Endothelial cell of umbilical vein (primary cell): ENCODE data around the gene FARP1. TPM values are rescaled to one million over a fixed set of nuclear protein-coding genes. Genes with fewer than 3 reads are reported as not detected.

Source experiments
- BruUV-seq: library from RNA; stranded (reverse); fragments of 400-500 nt; replicated peaks from 2 replicates; lab custom pipeline; 2021; lab: Mats Ljungman, UMichigan
- CTCF ChIA-PET: fragments of 300-600, 350-600 bp; sonication (Branson Sonifier 250); formaldehyde crosslinking; loops from one replicate; lab custom pipeline; 2021; ENCODE audit warnings: antibody characterized with exemption, inconsistent platforms; lab: Charles Lee
- POLR2A ChIA-PET: fragments of 300-600, 350-600 bp; sonication (Branson Sonifier 250); formaldehyde crosslinking; loops from one replicate; lab custom pipeline; 2021; ENCODE audit warnings: antibody characterized with exemption, inconsistent platforms; lab: Charles Lee
- DNase-seq: peaks from one replicate; pipeline ENCODE4 v3.0.0-alpha.2; 2011; ENCODE audit warnings: low read depth, low spot score
- FAIRE-seq: peaks from 2 replicates; lab custom pipeline; 2011; peaks lifted over from hg19 to GRCh38; lab: Jason Lieb, UNC
- H2AFZ ChIP-seq: 2 replicates; pipeline ENCODE4 v1.6.0; 2012; ENCODE audit warnings: low read depth, low read length, control low read depth, inconsistent platforms
- H3K27ac ChIP-seq: 2 replicates; pipeline ENCODE4 v1.5.1; 2011; ENCODE audit warnings: low read depth, mild to moderate bottlenecking, control low read depth, low read length, moderate library complexity; ENCODE audit not compliant: insufficient read depth
- H3K27me3 ChIP-seq, 2 experiments: 2 replicates each; pipeline versions ENCODE4 v1.6.0 to v1.6.1; 2011; ENCODE audit warnings: low read length in 2 of 2, mixed read lengths in 1 of 2; ENCODE audit not compliant: control insufficient read depth in 2 of 2, insufficient read depth in 2 of 2
- H3K36me3 ChIP-seq, 2 experiments: 2 replicates in 1 of 2; 3 replicates in 1 of 2; pipeline ENCODE4 v1.5.1; 2011; ENCODE audit warnings: low read length in 2 of 2, mild to moderate bottlenecking in 1 of 2, moderate library complexity in 1 of 2; ENCODE audit not compliant: control insufficient read depth in 2 of 2, insufficient read depth in 2 of 2; ENCODE audit errors: extremely low read depth in 1 of 2
- H3K4me1 ChIP-seq: 3 replicates; pipeline ENCODE4 v1.5.1; 2011; ENCODE audit warnings: mild to moderate bottlenecking, low read length; ENCODE audit not compliant: control insufficient read depth, insufficient read depth; ENCODE audit errors: extremely low read depth
- H3K4me2 ChIP-seq: 2 replicates; pipeline ENCODE4 v1.6.1; 2011; ENCODE audit warnings: low read length, control low read depth, mixed read lengths; ENCODE audit not compliant: insufficient read depth
- H3K4me3 ChIP-seq, 3 experiments: fragments of 200-600 bp in 1 of 3; sonication (generic), shearing (Covaris generic) in 1 of 3; replicated peaks in 1 of 3; 2 replicates each; pipeline ENCODE4 v1.5.1; 2011 to 2016; ENCODE audit warnings: control low read depth in 3 of 3, low read length in 3 of 3, mild to moderate bottlenecking in 2 of 3, inconsistent platforms in 1 of 3, low read depth in 1 of 3, moderate library complexity in 1 of 3; ENCODE audit not compliant: insufficient read depth in 1 of 3
- H3K79me2 ChIP-seq: 2 replicates; pipeline ENCODE4 v1.6.0; 2012; ENCODE audit warnings: low read length, inconsistent platforms; ENCODE audit not compliant: control insufficient read depth, insufficient read depth
- H3K9ac ChIP-seq: replicated peaks from 2 replicates; pipeline ENCODE3; 2011; ENCODE audit warnings: low read length, control low read depth; ENCODE audit not compliant: insufficient read depth; ENCODE audit errors: extremely low read depth
- H3K9me1 ChIP-seq: replicated peaks from 3 replicates; pipeline ENCODE4 v1.6.0; 2011; ENCODE audit warnings: mild to moderate bottlenecking, low read length; ENCODE audit not compliant: control insufficient read depth, insufficient read depth; ENCODE audit errors: extremely low read depth
- H3K9me3 ChIP-seq: replicated peaks from 2 replicates; pipeline ENCODE4 v1.5.1; 2012; ENCODE audit warnings: low read length, inconsistent platforms; ENCODE audit not compliant: control insufficient read depth, insufficient read depth
- H4K20me1 ChIP-seq: replicated peaks from 2 replicates; pipeline ENCODE3; 2011; ENCODE audit warnings: mild to moderate bottlenecking, low read length; ENCODE audit not compliant: control insufficient read depth, insufficient read depth; ENCODE audit errors: extremely low read depth
- EZH2 ChIP-seq: IDR thresholded peaks from 2 replicates; pipeline ENCODE4 v1.6.1; 2012; ENCODE audit warnings: borderline replicate concordance, low read depth, mild to moderate bottlenecking, moderate library complexity, low read length, inconsistent platforms; ENCODE audit not compliant: severe bottlenecking
- FOS ChIP-seq: IDR thresholded peaks from 2 replicates; pipeline ENCODE4 v1.6.1; 2011; ENCODE audit warnings: mild to moderate bottlenecking, low read length, moderate library complexity, borderline replicate concordance; ENCODE audit not compliant: insufficient read depth
- GATA2 ChIP-seq: IDR thresholded peaks from 2 replicates; pipeline ENCODE4 v1.7.0; 2011; ENCODE audit warnings: low read depth, mild to moderate bottlenecking, moderate library complexity, mixed read lengths, low read length; ENCODE audit not compliant: insufficient read length, insufficient read depth
- JUN ChIP-seq: IDR thresholded peaks from 2 replicates; pipeline ENCODE4 v1.6.1; 2011; ENCODE audit warnings: borderline replicate concordance, low read depth; ENCODE audit not compliant: insufficient read length, insufficient read depth
- MYC ChIP-seq: IDR thresholded peaks from one replicate; pipeline ENCODE4 v1.6.1; 2011; ENCODE audit warnings: mild to moderate bottlenecking, low read depth, low read length
- POLR2A ChIP-seq: IDR thresholded peaks from 2 replicates; pipeline ENCODE4 v1.6.1; 2012; ENCODE audit warnings: low read depth, mild to moderate bottlenecking, control low read depth, low read length
- POLR2AphosphoS5 ChIP-seq: IDR thresholded peaks from 2 replicates; pipeline ENCODE4 v1.6.1; 2012; ENCODE audit warnings: low read depth, mild to moderate bottlenecking, control low read depth, low read length, moderate library complexity; ENCODE audit not compliant: insufficient read depth
- dilution Hi-C: fragments of 300-500 bp; cut with MboI; formaldehyde crosslinking; loops from one replicate; pipeline ENCODE4 v1.15.0; 2019; ENCODE audit warnings: low sequenced_read_pairs; ENCODE audit not compliant: extremely low pct_ligation_motif_present
- intact Hi-C: fragments of 100-400 bp; cut with micrococcal nuclease; formaldehyde crosslinking; loops from one replicate; pipeline ENCODE4 v1.10.0; 2022
- polyA plus RNA-seq, 4 experiments: library from polyadenylated mRNA; depleted of rRNA in 3 of 4; stranded (reverse) in 3 of 4; unstranded in 1 of 4; fragments of >200 nt; gene quantifications; 2 replicates each; pipeline versions ENCODE4 v1.2.1 to v1.2.3, GENCODE V29; 2011 to 2012; ENCODE audit warnings: missing spikeins in 1 of 4
- total RNA-seq: library from RNA; stranded (reverse); gene quantifications from 2 replicates; pipeline ENCODE4 v1.2.3, GENCODE V29; 2021
- TF ChIP-seq, protein P1 (sequence below), 2 donors: IDR thresholded peaks; 1 replicate in 1 of 2; 2 replicates in 1 of 2; pipeline ENCODE4 v1.5.1; 2011; ENCODE audit warnings: low read length in 2 of 2, mild to moderate bottlenecking in 2 of 2, moderate library complexity in 2 of 2, control low read depth in 1 of 2, inconsistent platforms in 1 of 2, low read depth in 1 of 2; ENCODE audit not compliant: insufficient read depth in 1 of 2; ENCODE audit errors: extremely low read depth in 1 of 2
- TF ChIP-seq, protein P2 (sequence below): IDR thresholded peaks from 2 replicates; pipeline ENCODE4 v1.6.1; 2011; ENCODE audit not compliant: insufficient read depth, insufficient read length

Gene FARP1
- total and polyA plus RNA-seq, 2 donors (not counting 3 experiments of a cell fraction or from before 2014, with no cell fraction given), result 19.0 to 77.7 TPM

DNA sequence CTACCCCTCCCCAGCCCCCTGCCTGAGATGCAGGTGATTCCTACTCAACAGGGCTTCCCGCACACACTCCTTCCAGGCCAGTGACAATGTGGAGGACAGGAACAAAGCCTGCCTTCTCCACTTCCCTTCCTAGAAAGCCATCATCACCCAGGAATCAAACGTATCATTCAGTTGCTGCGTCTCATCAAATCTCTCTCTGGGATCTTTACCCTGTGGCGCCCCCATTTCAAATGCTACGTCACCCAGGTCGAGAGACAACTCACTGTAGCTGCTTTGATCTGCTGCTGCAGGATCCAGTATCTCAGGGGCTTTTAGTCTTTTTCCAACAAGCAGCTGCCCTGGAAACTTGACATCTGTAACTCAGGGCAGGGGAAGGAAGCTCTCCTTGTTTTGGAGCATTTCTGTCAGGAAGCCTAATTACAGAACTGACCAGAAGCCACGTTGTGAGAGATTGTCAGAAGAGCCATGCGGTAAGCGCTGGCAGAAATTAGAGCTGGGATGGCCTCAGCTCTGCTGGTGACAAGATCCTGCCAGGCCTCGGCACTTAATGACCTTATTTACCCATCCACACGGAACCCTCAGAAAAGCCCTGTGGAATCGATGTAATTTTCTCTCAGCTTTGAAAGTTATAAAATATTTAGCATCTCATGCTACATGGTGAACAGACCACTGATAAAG is 293.5 kb downstream of the FARP1 start:
- FAIRE-seq (no peak), DNase-seq (no peak)
- Histone ChIP-seq H3K36me3 (peaks cover 0 to 2% of the 10 kb centered on the region in 2 experiments), H3K9me1 (no peaks in the 10 kb centered on the region), H3K9ac (no peak overlapping the region), H3K79me2 (no peaks in the 10 kb centered on the region), H3K4me3 (no peak overlapping the region), H2AFZ (no peak overlapping the region), H3K27ac (no peak overlapping the region), H3K9me3 (no peaks in the 10 kb centered on the region), H3K4me1 (no peaks in the 10 kb centered on the region), H4K20me1 (no peaks in the 10 kb centered on the region), H3K4me2 (no peak overlapping the region), H3K27me3 (no peaks in the 10 kb centered on the region)
- ChIA-PET CTCF (interaction anchor here (0.9 to 1.5 kb wide), 2 partner anchors 10 to 237 kb away, joined by 3 to 7 read pairs; no protein-coding TSS in a partner anchor), POLR2A (no interaction called here)
- TF ChIP-seq GATA2 (no peak), JUN (no peak), POLR2AphosphoS5 (no peak), FOS (no peak), MYC (no peak), POLR2A (no peak), EZH2 (no peak)
- TF ChIP-seq, protein P1, sequence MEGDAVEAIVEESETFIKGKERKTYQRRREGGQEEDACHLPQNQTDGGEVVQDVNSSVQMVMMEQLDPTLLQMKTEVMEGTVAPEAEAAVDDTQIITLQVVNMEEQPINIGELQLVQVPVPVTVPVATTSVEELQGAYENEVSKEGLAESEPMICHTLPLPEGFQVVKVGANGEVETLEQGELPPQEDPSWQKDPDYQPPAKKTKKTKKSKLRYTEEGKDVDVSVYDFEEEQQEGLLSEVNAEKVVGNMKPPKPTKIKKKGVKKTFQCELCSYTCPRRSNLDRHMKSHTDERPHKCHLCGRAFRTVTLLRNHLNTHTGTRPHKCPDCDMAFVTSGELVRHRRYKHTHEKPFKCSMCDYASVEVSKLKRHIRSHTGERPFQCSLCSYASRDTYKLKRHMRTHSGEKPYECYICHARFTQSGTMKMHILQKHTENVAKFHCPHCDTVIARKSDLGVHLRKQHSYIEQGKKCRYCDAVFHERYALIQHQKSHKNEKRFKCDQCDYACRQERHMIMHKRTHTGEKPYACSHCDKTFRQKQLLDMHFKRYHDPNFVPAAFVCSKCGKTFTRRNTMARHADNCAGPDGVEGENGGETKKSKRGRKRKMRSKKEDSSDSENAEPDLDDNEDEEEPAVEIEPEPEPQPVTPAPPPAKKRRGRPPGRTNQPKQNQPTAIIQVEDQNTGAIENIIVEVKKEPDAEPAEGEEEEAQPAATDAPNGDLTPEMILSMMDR (IDR thresholded peaks at IDR 0.05; ENCODE audit: extremely low read depth in 1 of 2, insufficient read depth in 1 of 2, low read depth in 1 of 2, low read length in 2 of 2), result no peak
- TF ChIP-seq, protein P2, sequence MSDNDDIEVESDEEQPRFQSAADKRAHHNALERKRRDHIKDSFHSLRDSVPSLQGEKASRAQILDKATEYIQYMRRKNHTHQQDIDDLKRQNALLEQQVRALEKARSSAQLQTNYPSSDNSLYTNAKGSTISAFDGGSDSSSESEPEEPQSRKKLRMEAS, result no peak
- dilution Hi-C loops, result loop anchor here (25.0 kb wide), 1 partner anchor 226 kb away; no protein-coding TSS in a partner anchor
- intact Hi-C loops, result no loop called here
- no TSS peak for BruUV-seq
